NT2/D1 (cell line): ENCODE data around the gene GFRA1.

Experiments
- SUZ12 ChIP-seq: IDR thresholded peaks from 2 replicates; pipeline ENCODE4 v1.6.1; 2011; ENCODE audit not compliant: insufficient read length, insufficient read depth; ENCODE audit errors: extremely low read depth
- YY1 ChIP-seq: IDR thresholded peaks from 2 replicates; pipeline ENCODE4 v1.6.1; 2011; ENCODE audit not compliant: insufficient read length, insufficient read depth
- ZNF274 ChIP-seq: IDR thresholded peaks from 2 replicates; pipeline ENCODE4 v1.6.1; 2011; ENCODE audit warnings: mild to moderate bottlenecking, low read depth, low read length

DNA sequence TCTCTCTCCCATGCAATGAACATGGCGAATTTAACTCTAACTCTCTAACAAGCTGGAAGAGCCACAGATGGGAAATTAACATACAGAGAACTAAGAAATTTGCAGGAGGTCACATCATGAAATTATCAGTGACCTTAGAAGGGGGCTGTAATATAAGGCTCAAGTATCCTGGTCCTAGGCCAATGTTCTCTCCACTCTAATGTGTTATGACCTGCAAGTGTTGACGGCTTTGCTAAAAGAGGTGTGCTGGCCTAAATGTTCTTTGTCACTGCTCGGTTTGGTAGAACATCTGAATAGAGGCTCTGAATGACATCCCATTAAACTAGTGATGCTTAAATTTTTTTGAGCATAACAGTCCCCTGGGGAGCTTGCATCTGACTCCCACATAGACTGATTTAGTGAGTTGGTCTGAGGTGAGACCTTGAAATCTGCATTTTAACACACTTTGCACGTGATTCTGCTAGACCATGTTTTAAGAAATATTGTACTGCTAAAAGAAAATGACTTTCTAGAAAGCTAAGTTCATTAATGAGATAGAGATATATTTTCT lies 129.3 kb downstream of the GFRA1 start:
- TF ChIP-seq SUZ12 (no peak), ZNF274 (no peak), YY1 (no peak)
